Activated effector memory CD4-positive, alpha-beta T cell treated with anti-CD3 and anti-CD28 coated beads, Interleukin-2, amount 50 U/mL, for 16 hours (primary cell): Measurements from ENCODE around the gene PGRMC2.
A peak's percentile ranks its signal among the peaks of the same experiment; 100 is the strongest.
"Not testable (repeated sequence)": the region's sequence is repeated elsewhere in the genome, so short reads cannot be mapped to it uniquely, and the experiment has no call there.

Experiments used
- DNase-seq: peaks from one replicate; pipeline ENCODE4 v3.0.0-alpha.2; 2020

PGRMC2 gene

DNA sequence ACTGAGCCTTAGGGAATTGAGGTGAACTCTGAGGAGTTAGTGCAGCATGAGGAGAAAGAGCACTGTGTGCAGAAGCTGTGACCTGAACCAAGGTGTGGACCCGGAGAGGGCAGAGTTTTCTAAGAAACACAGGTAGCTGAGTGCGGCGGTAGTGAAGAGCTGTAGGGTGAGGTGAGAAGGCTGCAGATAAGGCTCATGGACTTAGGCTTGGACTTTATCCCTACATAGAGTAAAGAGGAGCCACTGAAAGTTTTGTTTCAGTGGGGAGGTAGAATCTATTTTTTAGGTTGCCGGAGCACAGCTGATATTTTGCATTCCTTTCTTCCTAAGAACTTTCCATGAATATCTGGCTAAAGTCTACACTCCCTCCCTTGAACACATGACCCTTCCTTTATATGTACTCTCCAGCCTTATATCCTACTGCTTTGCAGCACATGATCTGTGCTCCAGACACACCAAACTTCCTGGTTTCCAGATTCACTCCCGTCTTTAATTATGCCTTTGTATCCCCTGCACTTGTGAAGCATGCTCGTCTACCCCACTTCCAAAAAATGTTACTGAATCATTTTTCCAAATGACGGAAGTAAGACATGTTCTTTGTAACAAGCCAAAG, 10.6 kb upstream of the PGRMC2 start:
- no peak for DNase-seq

DNA sequence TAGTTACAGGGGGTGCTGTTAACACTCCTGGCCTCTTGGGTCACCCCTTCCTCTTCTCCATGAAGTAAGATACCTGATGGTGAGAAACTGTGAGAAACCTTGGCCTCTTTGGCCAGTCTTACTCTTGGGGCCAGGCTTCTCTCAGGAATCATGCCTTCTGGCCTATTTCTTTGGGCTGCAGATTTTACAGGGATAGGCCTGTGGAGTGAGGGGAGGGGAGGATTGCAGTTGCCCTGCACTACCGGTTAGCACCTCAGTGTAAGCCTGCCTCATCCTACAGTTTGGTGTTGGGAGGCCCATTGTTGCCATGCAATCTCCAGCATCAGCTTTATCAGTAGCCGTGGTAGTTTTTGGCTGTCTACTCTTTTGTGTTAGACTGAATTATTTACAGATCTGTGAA, 7.6 kb upstream of the PGRMC2 start:
- no peak for DNase-seq

DNA sequence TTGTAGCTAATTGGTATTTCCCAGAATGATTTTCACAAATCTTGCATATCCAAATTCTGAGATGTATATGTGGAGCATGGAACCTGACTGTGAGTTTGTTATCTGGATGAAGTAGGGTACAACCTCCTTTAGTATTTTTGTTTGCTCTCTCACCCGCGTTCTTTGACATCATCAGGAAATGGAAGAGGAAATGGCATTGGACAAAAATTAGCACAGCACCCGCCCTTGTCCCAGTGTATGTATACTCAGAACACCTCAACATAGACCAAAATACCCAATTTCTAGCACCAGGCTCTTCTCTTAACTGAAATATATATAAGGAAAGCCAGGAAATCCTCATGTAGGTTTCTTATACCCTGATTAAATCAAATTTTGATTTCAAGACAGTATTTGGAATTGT, 6.9 kb upstream of the PGRMC2 start:
- no peak for DNase-seq

DNA sequence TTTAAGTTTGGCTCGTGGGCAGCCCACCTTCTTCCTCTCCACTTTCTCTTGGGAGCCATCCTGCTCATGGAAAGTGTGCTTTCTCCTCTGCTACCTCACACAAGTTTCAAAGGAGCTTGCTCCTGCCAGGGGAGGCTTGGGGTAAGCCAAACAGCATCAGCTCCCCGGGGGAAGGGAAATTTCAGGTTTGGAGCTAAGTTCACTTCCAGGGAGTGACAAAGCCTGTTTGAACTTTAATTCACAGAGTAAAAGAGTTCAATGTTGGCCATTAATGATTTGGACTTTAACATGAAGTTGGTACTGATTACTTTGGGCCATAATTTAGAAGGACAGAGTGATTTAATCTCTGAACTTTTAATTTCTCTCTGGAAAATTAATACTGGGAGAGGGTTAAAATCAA, 4.7 kb upstream of the PGRMC2 start:
- DNase-seq = no peak

DNA sequence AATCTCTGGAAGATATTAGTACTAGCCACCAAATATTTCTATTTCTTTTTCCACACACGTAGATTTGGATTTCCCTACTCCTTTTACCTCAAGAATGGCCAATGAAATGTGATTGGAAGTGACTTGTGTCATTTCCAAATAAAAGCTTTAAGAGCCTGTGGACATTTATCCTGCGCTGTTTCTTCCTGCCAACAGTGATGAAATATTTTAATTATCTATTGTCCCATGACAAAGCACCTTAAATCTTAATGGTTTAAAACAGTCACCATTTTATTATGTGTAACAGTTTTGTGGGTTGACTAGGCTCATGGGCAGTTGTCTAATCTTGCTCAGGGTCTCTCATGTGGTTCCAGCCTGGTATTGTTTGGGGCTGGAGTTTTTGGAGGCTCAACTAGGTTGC, 3.5 kb upstream of the PGRMC2 start:
- no peak for DNase-seq

DNA sequence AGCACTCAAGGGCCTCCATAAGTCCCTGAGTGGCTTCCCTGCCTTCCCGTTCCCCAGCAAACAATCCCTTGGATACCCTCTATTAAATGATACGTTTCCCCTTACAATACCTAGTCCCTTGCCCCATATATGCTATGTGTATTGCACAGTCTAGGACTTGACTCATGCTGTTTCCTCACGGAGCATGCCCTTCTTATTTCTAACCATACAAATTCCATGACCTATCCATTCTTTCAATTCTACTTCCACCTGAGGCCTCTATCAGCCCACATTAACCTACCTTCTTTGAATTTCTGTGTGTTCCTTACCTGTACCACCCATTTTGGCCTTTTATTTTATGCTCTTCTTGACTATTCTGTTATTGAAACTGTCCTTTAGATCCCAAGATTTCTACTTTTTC, 2.9 kb upstream of the PGRMC2 start:
- DNase-seq = no peak

DNA sequence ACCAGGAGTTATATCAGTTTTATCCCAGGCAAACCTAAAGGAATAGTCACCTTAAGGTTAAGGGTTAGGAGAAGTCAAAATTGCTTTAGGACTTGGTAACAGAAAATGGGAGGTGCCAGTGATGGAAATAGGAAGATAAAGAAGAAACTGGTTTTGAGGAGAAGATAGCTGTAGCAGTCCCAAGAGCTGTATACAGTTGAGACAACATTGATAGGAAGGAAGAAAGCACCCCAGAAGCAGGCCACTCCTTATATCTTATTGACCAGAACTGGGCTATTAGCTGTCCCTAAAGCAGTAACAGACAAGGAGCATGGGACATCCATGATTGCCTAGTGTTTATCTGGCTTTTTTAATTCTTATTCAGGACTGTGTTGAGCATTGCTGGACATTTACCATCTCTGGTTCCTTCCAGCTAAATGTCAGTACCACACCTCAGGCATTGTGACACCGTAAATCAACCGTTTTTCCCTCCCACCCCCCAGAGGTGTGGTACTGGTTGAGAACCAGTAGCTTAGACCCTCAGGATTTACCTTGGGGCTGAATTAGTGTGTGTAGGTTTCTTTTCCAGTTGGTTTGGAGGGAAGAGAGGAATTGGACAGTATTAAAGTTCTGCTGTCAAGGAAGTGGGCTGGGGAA, 2.0 kb upstream of the PGRMC2 start:
- DNase-seq = no peak

DNA sequence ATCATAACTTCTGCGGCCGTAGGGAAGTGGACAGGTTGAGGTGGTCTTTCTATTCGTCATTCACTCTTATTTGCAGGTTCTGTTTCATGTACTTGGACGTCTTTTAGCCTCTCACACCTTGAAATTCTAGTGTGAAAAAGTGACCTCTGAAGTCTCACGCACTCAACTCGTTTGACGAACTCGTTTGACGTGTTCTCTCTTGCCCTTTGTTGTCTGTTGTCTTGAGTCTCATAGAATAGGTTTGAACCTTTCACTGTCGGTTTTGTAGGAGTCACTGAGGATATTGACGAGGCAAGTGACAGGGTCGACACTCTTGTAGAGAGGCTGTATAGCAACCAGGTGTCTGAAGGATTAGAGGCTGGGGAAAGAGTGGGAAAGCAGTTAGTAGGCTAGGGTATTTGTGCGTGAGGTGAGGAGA, 1.1 kb upstream of the PGRMC2 start:
- DNase-seq = no peak

DNA sequence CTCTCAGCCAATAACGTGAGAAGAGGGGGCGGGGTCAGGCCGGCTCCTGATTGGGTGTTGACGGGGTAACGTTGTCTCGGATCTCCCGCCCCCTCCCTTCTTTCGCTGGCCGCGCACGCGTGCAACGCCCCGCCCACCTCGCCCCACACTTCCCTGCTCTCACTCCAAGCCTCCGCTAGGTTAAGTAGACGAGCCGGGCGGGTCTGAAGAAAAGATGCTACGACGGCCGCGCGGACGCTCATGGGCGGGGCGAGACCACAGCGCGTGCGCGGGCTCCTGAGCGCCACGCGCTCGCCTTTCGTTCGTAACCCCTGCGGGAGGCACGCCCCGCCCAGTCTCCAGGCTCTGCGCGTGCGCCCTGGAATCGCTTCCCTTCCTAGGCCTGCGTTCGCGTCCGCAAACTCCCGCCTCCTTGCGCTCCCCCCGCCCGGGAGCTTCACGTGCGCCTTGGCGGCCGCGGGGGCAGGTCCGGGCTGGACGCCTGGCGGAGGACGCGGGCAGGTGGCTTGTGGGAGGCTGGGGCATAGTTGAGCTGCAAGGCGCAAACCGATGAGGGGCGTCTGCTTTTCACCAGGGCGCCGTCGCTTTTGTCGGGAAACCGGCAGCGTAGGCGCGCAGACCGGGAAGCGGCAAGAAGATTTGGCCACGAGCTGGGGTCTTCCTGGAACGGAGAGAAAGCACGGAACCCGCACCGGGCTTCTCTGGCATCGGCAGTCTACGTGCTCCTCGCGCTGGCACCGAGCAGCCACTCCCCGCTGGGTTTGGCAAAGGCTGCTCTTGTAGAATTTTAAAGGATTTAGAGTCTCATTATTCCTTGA, 467 bp upstream of the PGRMC2 start:
- DNase-seq = peak; percentile 100

DNA sequence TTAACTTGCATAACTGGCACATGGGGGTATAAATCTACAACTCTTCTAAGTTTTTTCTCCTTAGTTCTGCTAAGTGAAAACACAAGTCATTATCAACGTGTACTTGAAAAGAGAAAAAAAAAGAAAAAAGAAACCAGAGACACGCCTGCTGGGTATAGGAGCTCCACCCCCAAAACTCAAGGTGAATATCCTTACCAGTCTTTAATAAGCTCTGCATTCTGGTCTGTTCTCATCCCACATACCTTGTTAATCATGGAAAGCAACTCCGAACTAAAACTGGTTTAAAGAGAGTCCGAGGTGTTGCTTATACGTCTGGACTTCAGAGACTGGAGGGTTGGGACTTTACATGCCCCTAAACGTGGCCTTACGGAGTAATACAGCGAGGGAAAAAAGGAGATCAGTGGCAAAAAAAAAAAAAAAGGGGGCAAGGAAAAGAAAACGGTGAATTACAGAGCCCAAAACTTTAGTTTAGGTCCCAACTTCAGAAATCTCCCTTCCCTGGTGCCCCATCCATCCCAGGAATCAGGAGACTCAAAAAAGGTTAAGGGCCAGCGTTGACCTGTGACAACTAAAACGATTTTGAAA, 1.0 kb downstream of the PGRMC2 start:
- DNase-seq = peak; percentile 64

DNA sequence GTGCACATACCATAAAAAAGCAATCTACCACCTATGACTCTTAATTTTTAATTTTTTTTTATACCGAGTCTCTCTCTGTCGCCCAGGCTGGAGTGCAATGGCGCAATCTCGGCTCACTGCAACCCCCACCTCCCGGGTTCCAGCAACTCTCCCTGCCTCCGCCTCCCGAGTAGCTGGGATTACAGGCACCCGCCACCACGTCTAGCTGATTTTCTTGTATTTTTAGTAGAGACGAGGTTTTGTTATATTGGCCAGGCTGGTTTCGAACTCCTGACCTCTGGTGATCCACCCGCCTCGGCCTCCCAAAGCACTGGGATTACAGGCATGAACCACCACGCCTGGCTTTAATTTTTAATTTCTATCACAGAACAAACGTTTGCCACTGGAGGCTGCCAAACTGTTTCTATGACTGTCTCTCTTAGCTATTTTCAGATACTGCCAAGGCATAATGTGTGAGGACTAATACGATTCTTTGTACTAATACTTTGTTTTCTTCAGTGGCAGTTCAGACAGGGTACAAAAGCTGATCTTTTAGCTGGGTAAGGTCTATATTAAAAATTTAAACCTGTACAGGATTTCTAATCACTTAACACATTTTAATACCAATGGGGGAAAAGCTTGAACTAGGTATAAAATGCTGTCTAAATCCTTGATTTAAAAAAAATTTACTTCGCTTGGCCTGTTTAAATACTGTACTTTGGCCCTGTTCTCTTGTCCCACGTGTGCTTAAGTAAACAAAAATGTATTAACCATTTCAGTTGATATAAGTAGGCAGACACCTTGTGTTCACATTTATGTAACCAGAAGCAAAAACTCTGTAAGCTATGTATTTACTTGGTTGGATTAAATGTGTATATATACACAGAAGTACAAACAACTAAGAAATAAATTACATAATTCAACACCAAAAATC, 2.3 kb downstream of the PGRMC2 start:
- DNase-seq = no peak

DNA sequence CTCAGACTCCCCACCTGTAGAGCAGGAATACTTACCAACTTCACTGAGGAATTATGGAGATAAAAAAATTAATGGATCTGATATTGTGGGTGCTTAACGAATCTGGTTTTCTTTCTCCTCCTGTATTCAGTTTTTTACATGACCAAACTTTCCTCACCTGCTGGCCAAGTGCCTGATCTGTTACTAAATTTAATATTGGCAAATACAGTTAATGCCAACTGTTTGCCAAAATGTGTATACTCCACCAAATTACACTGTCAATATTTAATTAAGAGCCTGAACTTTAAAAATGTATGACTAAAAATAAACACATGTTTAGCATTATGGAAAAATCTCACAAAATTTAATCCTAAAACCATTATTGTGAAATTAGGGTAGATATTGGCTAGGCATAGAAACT, 3.3 kb downstream of the PGRMC2 start:
- no peak for DNase-seq

DNA sequence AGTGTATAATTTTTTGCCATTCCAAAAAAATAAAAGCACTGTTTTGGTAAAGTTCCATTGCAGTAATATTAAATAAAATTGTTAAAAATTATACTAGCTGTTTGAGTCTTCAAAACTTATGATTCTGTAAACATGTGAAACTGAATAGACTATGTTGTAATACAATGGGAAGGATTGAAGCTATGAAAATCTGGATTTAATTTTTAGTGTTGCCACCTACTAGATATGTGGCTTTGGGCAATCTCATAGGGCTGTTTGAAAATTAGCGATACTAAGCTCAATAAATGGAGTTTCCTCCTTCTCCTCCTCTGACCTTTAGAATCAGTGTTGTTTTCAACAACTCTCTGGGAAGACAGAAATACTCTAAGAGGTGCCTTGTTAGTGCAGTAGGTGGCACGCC, 4.5 kb downstream of the PGRMC2 start:
- DNase-seq = no peak

DNA sequence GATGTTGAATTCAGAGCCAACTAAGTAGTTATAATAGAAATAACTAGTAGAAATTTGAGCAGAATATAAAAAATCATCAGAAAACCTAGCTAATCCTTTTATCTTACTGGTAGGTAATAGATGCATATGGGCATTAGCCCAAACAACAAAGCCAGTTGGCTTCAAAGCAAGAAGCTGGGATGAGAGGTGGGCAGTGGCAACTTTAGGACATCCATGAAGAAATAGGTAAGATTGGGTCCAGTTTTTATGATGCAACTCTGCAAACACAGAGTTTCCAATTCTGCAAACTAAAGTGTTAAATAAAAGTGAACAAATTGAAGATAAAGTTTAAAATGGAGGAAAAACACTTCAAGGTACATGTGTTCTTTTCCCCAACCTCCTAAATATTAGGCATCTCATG, 5.1 kb downstream of the PGRMC2 start:
- no peak for DNase-seq

DNA sequence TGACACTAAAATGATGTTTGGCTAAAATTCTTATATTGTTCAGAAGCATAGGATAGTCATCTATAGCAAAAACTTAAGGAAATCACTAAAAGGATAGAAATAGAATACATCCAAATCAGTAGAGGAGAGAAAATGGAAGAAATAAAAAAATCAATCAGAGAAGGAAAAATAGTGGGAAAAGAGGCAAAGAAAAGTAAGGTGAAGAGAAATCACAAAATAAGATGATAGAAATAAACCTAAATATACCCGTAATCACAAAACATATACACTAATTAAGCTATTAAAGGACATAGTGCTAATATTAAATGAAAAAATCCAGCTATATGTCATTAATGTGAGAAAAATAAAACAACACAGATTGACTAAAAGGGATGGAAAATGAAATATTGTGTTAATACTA, 6.3 kb downstream of the PGRMC2 start:
- DNase-seq = no peak

DNA sequence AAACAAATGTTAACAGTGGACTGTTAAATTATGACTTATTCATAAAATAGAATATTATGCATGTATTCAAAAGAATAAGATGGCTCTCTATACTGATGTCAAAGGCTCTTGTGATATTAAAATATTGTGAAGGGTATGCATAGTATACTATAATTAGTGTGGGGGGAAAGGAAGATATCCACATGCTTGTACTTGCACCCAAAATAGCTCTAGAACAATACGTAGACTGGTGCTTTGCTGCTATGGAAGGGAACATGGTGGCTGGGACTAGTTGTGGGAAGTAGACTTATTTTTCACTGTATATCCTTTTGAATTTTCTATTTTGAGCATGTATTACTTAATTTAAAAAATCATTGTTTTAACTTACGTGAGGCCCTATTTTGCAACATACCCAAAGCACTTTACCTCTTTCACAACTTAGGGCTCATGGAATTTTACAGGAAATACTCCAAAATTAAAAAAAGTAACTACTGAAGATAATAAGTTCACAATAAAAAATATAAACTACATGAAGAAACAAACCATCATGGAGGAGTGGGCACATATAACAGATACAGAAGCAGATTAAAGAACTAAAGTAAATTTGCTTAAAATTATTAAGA, 7.9 kb downstream of the PGRMC2 start:
- no peak for DNase-seq

DNA sequence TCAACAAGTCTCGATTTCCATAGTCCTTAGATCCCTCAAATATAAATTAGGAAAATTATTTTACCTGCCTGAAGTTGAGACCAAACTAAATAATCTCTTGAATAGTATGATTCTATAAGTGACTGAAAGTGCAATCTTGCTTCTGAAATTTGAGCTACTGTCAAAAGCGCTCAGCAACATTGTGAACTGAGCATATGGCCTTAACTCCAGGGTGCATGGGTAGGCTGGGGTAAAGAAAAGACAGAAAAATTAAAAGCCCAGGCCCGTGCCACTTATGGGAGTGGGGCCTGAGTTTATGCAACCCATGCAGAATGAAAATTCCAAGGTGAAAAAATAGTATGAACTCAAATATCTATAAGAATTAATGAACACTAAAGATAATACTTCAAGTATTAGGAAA, 9.8 kb downstream of the PGRMC2 start:
- DNase-seq = no peak

DNA sequence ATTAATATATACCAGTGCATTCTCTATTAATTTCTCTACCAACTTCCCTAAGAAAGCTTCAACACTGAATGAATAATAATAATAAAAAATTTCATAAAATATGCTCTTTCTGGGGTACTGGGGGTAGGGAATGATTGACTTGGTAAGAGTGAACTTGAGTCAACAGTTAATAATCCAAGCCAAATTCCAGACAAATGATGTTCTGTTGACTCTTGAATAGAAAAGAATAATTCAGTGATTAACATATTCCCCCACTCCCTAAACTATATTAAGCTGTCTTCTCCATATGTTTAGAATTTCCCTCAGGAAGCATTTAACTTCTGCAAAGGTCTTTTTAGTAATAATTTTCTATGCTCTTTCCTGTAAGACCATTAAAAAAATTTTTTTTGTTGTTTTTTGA, 12.3 kb downstream of the PGRMC2 start:
- no peak for DNase-seq

DNA sequence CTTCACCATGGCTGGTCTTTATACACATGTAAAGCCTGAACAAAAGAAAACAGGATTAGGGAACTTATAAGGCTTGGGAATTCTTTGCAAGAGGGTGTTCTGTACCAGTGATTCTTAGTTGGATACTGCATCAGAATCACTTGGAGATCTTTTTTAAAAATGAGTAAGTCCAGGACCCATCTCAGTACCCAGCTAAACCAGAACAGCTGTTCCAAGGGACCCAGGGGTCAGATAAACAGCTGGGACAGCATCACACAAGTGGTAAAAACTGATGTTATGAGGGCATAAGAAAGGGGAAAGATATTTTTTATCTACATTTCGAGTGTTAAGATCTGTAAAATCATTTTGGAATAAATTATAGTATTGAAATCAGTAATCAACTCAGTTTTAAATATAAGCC, 16.1 kb downstream of the PGRMC2 start:
- DNase-seq = no peak

DNA sequence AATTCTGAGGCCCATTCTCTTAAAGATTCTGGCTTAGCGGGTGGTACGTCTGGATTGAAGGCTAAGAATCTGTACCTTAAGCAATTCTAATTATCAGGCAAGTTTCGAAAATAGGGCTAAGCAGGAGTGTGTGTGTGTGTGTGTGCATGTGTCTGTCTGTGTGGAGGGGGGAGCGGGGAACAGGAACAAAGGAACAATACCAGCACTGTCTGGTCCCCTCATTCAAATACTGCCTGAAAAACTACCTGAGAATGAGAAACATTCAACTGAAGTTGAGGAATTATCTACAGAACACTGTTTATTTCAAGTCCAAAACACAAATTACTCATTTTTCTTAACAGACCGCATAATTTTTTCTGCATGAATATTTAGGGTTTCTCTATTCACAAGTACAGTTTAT, 18.6 kb downstream of the PGRMC2 start:
- no peak for DNase-seq

DNA sequence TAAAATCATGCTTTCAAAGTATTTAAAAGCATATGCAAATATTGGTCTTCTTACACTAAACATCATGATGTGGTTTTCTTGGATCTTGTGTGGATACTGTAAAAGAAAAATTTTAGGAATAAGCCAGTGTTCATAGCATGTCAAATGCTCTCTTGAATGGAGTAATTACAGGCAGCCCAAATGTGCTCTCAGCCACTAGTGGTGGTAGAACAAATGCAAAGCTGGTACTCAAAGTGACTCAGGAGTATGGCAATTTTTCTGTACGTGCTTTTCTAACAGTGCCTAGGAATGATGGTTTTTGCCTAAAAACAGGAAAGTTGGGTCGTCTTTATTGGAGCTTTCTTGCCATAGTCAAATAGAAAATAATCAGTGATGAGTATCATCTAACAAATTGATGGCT, 19.9 kb downstream of the PGRMC2 start:
- DNase-seq = no peak

DNA sequence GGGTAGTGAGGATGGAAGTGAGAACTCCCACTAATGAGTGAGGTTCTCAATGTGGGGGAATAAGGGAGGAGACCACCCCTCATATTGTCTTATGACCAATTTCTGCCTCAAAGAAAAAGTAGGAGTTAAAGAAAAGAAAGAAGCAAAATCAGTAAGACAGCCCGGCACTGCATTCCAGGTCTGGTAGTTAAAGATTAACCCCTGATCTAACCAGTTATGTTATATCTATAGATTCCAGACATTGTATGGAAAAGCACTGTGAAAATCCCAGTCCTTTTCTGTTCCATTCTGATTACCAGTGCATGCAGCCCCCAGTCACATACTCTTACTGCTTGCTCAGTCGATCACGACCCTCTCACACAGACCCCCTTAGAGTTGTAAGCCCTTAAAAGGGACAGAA, 20.4 kb downstream of the PGRMC2 start:
- not testable (repeated sequence) for DNase-seq
